A204.1 (cell line): ENCODE results near the gene SIGLECL1.

Source experiments
- FAIRE-seq: peaks from 2 replicates; lab custom pipeline; 2012; peaks lifted over from hg19 to GRCh38; lab: Jason Lieb, UNC

Gene SIGLECL1

GRCh38 chr19:51296336-51297093 lies 45.6 kb downstream of the SIGLECL1 start:
- FAIRE-seq = no peak

DNA sequence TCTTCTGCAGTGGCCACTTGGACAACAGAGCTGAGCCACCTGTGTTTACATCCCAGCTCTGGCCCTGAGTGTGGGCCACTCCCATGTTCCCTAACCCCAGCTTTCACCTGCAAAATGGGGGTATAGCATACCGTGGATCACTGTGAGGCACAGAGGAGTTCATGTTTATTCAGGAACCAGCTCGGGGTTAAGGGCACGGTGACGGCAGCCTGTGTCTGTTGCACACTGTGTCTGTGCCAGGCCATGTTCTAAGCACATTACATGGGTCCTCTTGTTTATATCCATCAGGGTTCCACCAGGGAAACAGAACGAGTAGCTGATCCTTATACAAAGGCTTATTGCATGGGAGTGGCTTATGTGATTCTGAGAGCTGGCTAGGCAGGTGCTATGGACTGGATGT lies 46.5 kb downstream of the SIGLECL1 start:
- no peak for FAIRE-seq

DNA sequence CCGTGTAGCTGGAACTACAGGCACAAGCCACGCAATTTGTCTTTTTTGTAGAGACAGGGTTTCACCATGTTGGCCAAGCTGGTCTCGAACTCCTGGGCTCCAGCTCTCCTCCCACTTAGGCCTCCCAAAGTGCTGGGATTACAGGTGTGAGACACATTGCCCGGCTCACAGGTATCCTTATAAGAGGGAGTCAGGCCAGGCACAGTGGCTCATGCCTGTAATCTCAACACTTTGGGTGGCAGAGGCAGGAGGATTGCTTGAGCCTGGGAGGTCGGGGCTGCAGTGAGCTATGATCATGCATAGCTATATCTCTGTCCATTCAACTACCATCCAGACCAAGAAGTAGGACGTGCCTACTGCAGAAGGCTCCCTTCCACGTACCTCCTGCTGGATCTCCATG lies 50.4 kb downstream of the SIGLECL1 start:
- FAIRE-seq = no peak

DNA sequence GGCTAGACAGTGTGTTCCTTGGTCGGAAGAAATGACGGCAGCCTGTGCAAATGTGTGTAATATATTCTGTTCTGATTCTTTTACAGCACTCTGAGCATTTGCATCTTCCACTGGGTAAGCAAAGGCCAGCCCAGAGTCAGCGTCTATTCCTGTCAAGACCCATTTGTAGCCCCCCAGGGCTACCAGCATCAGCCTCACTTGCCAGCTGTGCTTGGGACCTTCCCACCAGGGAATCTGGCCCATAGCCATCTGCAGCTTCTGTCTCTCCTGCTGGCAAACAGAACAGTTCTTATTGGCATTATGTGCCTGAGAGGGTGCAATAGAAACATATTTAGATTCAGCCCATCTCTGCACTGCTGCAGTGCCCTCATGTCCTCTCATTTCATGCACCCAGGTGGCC lies 54.6 kb downstream of the SIGLECL1 start:
- no peak for FAIRE-seq

- FAIRE-seq = no peak
Measured at GRCh38 chr19:51311351-51312257, 60.7 kb downstream of the SIGLECL1 start, which contains the start of gene IGLON5. IGLON5 (plus strand) TSS chr19:51311644; CDS start chr19:51311848, 204 bp downstream.

GRCh38 chr19:51316688-51317087 lies 65.8 kb downstream of the SIGLECL1 start:
- no peak for FAIRE-seq

- no peak for FAIRE-seq
Measured at GRCh38 chr19:51317376-51317775, 66.5 kb downstream of the SIGLECL1 start.

- no peak for FAIRE-seq
Measured at GRCh38 chr19:51317968-51318367, 67.1 kb downstream of the SIGLECL1 start.
